Endodermal cell (in vitro differentiated cells): ENCODE results near the gene ACTRT2. TPM values are rescaled to one million over a fixed set of nuclear protein-coding genes. Genes with fewer than 3 reads are reported as not detected.
A peak's percentile ranks its signal among the peaks of the same experiment; 100 is the strongest.

ENCODE experiments used
- DNase-seq: peaks from one replicate; pipeline ENCODE4 v3.0.0-alpha.2; 2017
- H3K27ac ChIP-seq: 2 replicates; pipeline ENCODE4 v1.5.1; 2013; ENCODE audit warnings: mild to moderate bottlenecking, low read depth, low read length, moderate library complexity
- H3K27me3 ChIP-seq: 2 replicates; pipeline ENCODE4 v1.6.1; 2013; ENCODE audit warnings: mild to moderate bottlenecking, low read length, moderate library complexity; ENCODE audit not compliant: insufficient read depth, control insufficient read depth, poor library complexity, severe bottlenecking
- H3K36me3 ChIP-seq: 2 replicates; pipeline ENCODE4 v1.7.0; 2013; ENCODE audit warnings: mild to moderate bottlenecking, low read length, moderate library complexity; ENCODE audit not compliant: control insufficient read depth, insufficient read depth
- H3K4me1 ChIP-seq: one replicate; pipeline ENCODE4 v1.7.0; 2013; ENCODE audit warnings: low read length; ENCODE audit not compliant: control insufficient read depth, insufficient read depth
- H3K4me3 ChIP-seq: 2 replicates; pipeline ENCODE4 v1.5.1; 2013; ENCODE audit warnings: mild to moderate bottlenecking, low read length, moderate library complexity
- H3K9ac ChIP-seq: 2 replicates; pipeline ENCODE4 v1.6.1; 2013; ENCODE audit warnings: mild to moderate bottlenecking, low read length, moderate library complexity; ENCODE audit not compliant: poor library complexity, severe bottlenecking; ENCODE audit errors: extremely low read depth
- H3K9me3 ChIP-seq: 2 replicates; pipeline ENCODE4 v1.6.1; 2013; ENCODE audit warnings: mild to moderate bottlenecking, low read length, moderate library complexity; ENCODE audit not compliant: control insufficient read depth
- H3K27ac Mint-ChIP-seq: 2 replicates; pipeline ENCODE4 v1.8.0; 2020; ENCODE audit warnings: mixed read lengths
- H3K27me3 Mint-ChIP-seq: 2 replicates; pipeline ENCODE4 v1.8.0; 2021; ENCODE audit warnings: mild to moderate bottlenecking, mixed read lengths; ENCODE audit not compliant: insufficient read depth
- H3K36me3 Mint-ChIP-seq: 2 replicates; pipeline ENCODE4 v1.8.0; 2020; ENCODE audit warnings: low read depth, mixed read lengths
- H3K4me1 Mint-ChIP-seq: 2 replicates; pipeline ENCODE4 v1.8.0; 2020; ENCODE audit warnings: mixed read lengths
- H3K4me3 Mint-ChIP-seq: 2 replicates; pipeline ENCODE4 v1.8.0; 2020; ENCODE audit warnings: mild to moderate bottlenecking, moderate library complexity, mixed read lengths
- H3K9me3 Mint-ChIP-seq: 2 replicates; pipeline ENCODE4 v1.8.0; 2020; ENCODE audit warnings: mild to moderate bottlenecking, mixed read lengths
- WGBS, 2 experiments: methylation state at CpG; one replicate each; pipeline versions ENCODE4 v1.1.5 to v1.1.7; 2013; ENCODE audit warnings: missing lambda C conversion rate in 2 of 2, mixed read lengths in 1 of 2; ENCODE audit not compliant: insufficient coverage in 1 of 2, insufficient read length in 1 of 2; 5-methylcytosine and 5-hydroxymethylcytosine counted together
- total RNA-seq, 2 donors: library from RNA; stranded (reverse); fragmentation: NEBNext Ultra II Directional in 1 of 2; extraction: Animal tissue kit (Norgen Biotek cat#: 25700) in 1 of 2; gene quantifications; 2 replicates in 1 of 2; 3 replicates in 1 of 2; pipeline ENCODE4 v1.2.1, GENCODE V29; 2021
- TF ChIP-seq, protein P1 (sequence below): fragments of 200-600 bp; sonication (generic); conservative IDR thresholded peaks from 2 replicates; pipeline ENCODE4 v1.5.0; 2021; ENCODE audit warnings: antibody characterized with exemption, mild to moderate bottlenecking

ACTRT2 gene
- total RNA-seq, 2 donors from 2014 or later = not detected

DNA sequence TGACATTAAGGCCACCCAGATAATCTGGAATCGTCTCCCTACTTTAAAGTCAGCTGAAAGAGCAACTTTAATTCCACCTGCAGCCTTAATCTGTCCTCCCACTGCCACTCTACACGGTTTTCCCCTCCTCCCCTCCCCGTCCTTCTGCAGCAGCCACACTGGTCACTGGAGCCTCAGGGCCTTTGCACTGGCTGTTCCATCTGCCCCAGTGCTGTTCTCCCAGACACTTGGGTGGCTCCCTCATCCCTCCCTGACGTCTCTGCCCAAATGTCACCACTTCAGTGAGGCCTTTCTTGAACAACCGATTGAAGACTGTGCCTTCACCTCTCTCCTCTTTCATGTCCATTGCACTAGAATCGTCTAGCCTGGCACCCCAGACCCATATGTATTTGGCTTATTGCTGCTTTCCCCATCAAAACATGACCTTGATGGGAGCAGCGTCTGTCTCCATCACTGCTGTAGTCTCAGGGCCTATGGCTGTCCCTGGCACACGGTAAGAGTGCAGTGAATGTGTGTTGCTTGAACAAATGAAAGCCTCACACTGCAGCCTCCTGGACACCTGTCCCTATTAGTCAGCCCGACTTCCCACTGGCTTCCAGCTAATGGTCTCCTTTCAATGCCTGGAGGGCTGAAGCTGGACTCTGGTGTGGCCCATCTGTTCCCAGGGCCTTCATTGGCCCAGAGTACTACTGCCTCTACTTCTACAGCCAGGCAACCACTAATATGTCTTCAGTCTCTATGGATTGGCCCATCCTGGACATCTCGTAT lies 37.2 kb downstream of the ACTRT2 start:
- Histone ChIP-seq H3K4me3 (no peak overlapping the region), H3K27me3 (peaks cover 68% of the 10 kb centered on the region), H3K9ac (no peak overlapping the region), H3K9me3 (no peaks in the 10 kb centered on the region), H3K27ac (no peak overlapping the region), H3K4me1 (no peaks in the 10 kb centered on the region), H3K36me3 (no peaks in the 10 kb centered on the region)
- no peak overlapping the region for H3K27ac Mint-ChIP-seq
- peaks cover 67% of the 10 kb centered on the region for H3K27me3 Mint-ChIP-seq
- H3K4me3 Mint-ChIP-seq = no peak overlapping the region
- no peaks in the 10 kb centered on the region for H3K4me1 Mint-ChIP-seq
- no peaks in the 10 kb centered on the region for H3K36me3 Mint-ChIP-seq
- peaks cover 10% of the 10 kb centered on the region for H3K9me3 Mint-ChIP-seq
- TF ChIP-seq, protein P1, sequence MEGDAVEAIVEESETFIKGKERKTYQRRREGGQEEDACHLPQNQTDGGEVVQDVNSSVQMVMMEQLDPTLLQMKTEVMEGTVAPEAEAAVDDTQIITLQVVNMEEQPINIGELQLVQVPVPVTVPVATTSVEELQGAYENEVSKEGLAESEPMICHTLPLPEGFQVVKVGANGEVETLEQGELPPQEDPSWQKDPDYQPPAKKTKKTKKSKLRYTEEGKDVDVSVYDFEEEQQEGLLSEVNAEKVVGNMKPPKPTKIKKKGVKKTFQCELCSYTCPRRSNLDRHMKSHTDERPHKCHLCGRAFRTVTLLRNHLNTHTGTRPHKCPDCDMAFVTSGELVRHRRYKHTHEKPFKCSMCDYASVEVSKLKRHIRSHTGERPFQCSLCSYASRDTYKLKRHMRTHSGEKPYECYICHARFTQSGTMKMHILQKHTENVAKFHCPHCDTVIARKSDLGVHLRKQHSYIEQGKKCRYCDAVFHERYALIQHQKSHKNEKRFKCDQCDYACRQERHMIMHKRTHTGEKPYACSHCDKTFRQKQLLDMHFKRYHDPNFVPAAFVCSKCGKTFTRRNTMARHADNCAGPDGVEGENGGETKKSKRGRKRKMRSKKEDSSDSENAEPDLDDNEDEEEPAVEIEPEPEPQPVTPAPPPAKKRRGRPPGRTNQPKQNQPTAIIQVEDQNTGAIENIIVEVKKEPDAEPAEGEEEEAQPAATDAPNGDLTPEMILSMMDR = no peak
- WGBS, 2 experiments = 73 to 80% methylated on average over 10 of the region's 10 CpGs
- DNase-seq = no peak

DNA sequence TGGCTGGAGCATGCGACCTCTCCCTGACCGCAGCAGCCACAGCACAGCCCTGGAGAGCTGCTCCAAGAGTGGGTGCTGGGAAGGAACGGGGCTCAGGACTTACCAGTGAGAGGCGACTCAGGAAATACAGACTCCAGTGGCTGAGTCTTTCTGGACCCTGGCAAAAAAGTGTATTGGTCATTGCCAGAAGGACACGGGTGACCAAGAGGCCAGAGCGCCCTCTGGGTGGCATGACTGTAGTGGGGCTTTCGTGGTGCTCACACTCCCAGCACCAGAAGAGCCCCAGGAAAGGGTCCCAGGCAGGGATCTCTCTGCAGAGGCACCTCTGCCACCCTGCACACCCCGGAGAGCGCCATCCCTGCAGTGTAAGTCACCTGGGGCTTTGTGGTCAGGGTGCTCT lies 38.9 kb downstream of the ACTRT2 start:
- Mint-ChIP-seq H3K27me3 (peaks cover 77% of the 10 kb centered on the region), H3K9me3 (no peaks in the 10 kb centered on the region), H3K4me3 (no peak overlapping the region), H3K27ac (no peak overlapping the region), H3K4me1 (no peaks in the 10 kb centered on the region), H3K36me3 (no peaks in the 10 kb centered on the region)
- H3K9me3 ChIP-seq = no peaks in the 10 kb centered on the region
- H3K27me3 ChIP-seq = peaks cover 85% of the 10 kb centered on the region
- no peak overlapping the region for H3K4me3 ChIP-seq
- no peaks in the 10 kb centered on the region for H3K36me3 ChIP-seq
- no peak overlapping the region for H3K9ac ChIP-seq
- H3K27ac ChIP-seq = no peak overlapping the region
- TF ChIP-seq, protein P1 = peak; percentile 17
- 67 to 75% methylated on average over 7 to 9 of the region's 9 CpGs for WGBS, 2 experiments
- no peak for DNase-seq
- no peaks in the 10 kb centered on the region for H3K4me1 ChIP-seq

DNA sequence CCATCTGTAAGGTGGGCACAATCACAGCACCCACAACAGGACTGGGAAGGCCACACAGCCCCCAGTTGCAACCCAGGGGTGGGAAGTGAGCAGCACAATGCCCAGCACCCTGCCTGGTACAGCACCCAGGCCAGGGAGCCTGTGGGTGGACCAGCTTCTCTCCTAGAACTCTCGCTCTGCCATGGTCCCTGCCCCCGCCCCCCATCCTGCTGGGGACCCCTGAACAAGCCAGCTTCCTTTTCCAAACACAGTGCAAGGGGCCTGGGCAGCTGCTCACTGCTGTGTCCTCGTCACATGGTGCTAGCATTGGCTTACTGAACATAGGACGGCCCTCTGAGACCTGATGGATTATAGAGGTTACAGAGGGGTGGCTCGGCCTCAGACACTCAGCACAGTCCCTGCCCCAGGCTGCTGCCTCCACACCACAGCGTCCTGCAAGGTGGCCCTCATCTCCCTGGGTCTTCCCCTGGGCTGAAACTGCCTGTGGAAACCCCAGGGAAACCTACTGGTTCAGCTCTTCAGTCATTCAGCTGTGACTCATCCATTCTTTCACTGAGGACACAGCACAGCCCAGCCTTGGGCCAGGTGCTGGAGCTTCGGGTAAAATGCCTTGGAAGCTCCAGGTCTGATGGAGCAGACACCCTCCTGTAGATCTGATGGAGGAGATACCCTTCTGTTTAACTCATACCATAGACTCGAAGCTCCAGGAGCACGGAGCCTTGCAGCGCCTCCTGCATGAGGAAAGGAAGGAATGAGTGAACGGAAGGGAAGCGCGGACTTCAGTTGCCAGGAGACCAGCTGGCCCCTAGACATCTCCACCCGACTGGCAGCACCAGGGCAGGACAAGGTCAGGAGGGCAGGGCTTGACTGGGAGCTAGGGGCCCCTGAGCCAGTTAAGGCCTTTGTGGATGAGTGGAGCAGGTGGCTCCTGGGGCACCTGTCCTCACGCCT lies 39.6 kb downstream of the ACTRT2 start:
- no peaks in the 10 kb centered on the region for H3K4me1 ChIP-seq
- no peaks in the 10 kb centered on the region for H3K9me3 Mint-ChIP-seq
- H3K9ac ChIP-seq = no peak overlapping the region
- peaks cover 84% of the 10 kb centered on the region for H3K27me3 Mint-ChIP-seq
- H3K27ac ChIP-seq = no peak overlapping the region
- H3K4me1 Mint-ChIP-seq = no peaks in the 10 kb centered on the region
- no peaks in the 10 kb centered on the region for H3K9me3 ChIP-seq
- no peak for DNase-seq
- H3K36me3 Mint-ChIP-seq = no peaks in the 10 kb centered on the region
- no peak overlapping the region for H3K4me3 Mint-ChIP-seq
- H3K4me3 ChIP-seq = no peak overlapping the region
- WGBS, 2 experiments = 67 to 75% methylated on average over 3 to 15 of the region's 15 CpGs
- H3K27me3 ChIP-seq = peaks cover 92% of the 10 kb centered on the region
- no peak overlapping the region for H3K27ac Mint-ChIP-seq
- H3K36me3 ChIP-seq = no peaks in the 10 kb centered on the region
- TF ChIP-seq, protein P1 = no peak
